ENCODE data around the gene CACNA2D4.

CACNA2D4 gene

DNA sequence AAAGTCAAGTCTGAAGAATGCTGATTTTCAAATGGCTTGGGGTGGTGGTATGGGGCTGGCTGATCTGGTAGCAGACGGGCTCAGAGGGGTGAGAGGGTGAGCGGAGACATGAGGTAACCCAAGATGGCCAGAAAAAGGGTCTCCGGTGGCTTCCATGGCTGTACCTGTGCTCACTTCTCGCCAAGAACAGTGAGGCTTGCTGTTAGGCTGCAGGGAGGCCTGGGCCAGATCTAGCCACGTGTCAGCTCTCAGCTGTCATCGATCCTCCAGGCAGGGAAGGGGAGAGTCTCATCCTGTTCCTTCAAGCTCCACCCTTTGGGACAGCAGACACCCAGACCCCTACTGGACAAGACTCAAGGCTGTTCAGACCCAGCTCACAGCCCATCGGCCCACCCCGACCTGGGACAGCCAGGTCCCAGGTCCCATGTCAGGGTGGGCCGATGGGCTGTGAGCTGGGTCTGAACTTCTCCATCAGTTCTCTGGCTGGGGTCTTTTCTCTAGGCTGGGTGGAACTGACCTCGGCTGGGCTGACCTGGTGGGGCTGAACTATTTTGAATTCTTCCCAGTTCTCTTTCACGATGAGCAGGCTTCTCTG, 89.0 kb downstream of the CACNA2D4 start:
- Histone ChIP-seq H3K27me3 (ENCODE audit: control insufficient read depth, insufficient read depth, low read length) (peaks cover 44% of the 10 kb centered on the region; the same call in 1 of the 2 replicates), H3K9ac (ENCODE audit: low read length) (no peak overlapping the region)

DNA sequence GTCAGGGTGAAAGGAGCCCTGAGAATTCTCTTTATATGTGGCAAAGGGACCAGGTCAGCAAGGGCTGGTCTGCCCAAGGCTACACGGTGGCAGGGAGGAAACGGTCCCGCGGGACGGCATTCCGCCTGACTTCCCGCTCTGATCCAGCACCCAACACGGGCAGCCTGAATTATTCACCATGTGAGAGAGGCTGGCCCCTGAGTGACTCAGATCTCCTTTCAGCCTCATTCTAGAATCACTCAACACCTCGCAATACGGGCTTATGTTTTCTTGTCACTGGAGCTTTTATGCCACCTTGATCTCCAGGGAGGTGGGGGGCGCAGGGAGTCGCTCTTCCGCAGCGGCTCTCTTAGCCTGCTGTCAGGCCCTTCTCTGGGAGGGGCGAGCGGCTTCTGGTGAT, 89.6 kb downstream of the CACNA2D4 start:
- H3K9me3 ChIP-seq (ENCODE audit: control insufficient read depth, insufficient read depth, low read depth, low read length): no peaks in the 10 kb centered on the region
- no peaks in the 10 kb centered on the region for H3K36me3 ChIP-seq (ENCODE audit: control insufficient read depth, insufficient read depth, low read length)
- H3K27me3 ChIP-seq (ENCODE audit: control insufficient read depth, insufficient read depth, low read length): peaks cover 39% of the 10 kb centered on the region; the same call in 1 of the 2 replicates
- H3K4me1 ChIP-seq (ENCODE audit: control insufficient read depth, insufficient read depth, low read length): peaks cover 3% of the 10 kb centered on the region; the same call in 1 of the 2 replicates
- H3K4me3 ChIP-seq (ENCODE audit: low read depth, low read length): no peak overlapping the region
- H3K27ac ChIP-seq (ENCODE audit: low read depth, low read length): no peak overlapping the region
- no peak overlapping the region for H3K9ac ChIP-seq (ENCODE audit: low read length)

More for the DNA sequence above, 89.0 kb downstream of the CACNA2D4 start:
- no peak overlapping the region for H3K27ac ChIP-seq (ENCODE audit: low read depth, low read length)
- no peaks in the 10 kb centered on the region for H3K36me3 ChIP-seq (ENCODE audit: control insufficient read depth, insufficient read depth, low read length)
- H3K9me3 ChIP-seq (ENCODE audit: control insufficient read depth, insufficient read depth, low read depth, low read length): no peaks in the 10 kb centered on the region
- H3K4me1 ChIP-seq (ENCODE audit: control insufficient read depth, insufficient read depth, low read length): peaks cover 3% of the 10 kb centered on the region; the same call in 1 of the 2 replicates
- H3K4me3 ChIP-seq (ENCODE audit: low read depth, low read length): no peak overlapping the region

DNA sequence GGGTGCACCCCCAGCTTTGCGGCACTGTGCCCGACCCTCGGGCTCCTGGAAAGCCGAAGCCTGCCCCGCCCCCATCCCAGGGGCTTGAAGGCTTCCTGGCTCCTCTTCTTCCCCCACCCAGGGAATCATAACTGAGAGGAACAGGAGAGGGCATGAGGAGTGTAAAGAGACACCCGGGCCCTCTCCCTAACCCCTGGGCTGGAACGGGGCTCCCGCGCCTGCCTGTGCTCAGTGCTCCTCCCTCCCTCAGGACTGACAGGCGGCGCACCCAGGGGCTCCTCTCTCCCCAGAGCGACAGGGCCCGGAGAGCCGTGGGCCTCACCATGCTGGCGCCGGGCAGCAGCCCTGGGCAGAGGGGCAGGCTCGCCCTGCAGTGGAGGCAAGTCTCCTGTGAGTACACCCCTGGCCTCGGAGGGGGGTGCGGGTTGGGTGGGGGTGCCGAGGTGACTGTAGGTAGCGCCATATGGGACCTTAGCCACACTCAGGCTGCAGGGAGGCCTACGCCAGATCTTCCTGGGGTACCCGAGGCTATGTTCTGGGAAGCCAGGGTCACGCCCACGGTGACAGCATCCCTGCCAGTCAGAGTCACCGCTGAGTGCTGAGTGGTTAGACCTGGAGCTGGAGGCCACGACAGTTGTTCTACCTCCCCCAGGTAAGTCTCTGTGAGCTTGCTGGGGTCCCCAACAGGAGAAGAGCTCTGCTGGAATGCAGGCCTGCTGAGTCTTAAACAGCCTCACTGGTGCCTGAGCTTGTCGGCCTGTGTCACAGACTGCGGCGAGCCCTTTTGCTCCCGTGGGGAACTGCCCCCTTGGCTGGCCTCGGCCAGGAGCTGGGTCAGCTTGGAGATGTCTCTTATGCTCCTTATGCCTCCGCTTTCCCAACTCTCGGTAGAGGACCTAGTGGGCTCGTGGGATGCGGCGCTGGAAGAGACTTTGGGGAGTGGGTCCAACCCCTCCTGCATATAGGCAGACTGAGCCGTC, 90.3 kb downstream of the CACNA2D4 start:
- H3K27ac ChIP-seq (ENCODE audit: low read depth, low read length): no peak overlapping the region
- H3K4me1 ChIP-seq (ENCODE audit: control insufficient read depth, insufficient read depth, low read length): peaks cover 3% of the 10 kb centered on the region; the same call in 1 of the 2 replicates
- no peaks in the 10 kb centered on the region for H3K9me3 ChIP-seq (ENCODE audit: control insufficient read depth, insufficient read depth, low read depth, low read length)
- no peak overlapping the region for H3K9ac ChIP-seq (ENCODE audit: low read length)
- no peak overlapping the region for H3K4me3 ChIP-seq (ENCODE audit: low read depth, low read length)
- peaks cover 35% of the 10 kb centered on the region; the same call in 1 of the 2 replicates for H3K27me3 ChIP-seq (ENCODE audit: control insufficient read depth, insufficient read depth, low read length)
- H3K36me3 ChIP-seq (ENCODE audit: control insufficient read depth, insufficient read depth, low read length): no peaks in the 10 kb centered on the region

DNA sequence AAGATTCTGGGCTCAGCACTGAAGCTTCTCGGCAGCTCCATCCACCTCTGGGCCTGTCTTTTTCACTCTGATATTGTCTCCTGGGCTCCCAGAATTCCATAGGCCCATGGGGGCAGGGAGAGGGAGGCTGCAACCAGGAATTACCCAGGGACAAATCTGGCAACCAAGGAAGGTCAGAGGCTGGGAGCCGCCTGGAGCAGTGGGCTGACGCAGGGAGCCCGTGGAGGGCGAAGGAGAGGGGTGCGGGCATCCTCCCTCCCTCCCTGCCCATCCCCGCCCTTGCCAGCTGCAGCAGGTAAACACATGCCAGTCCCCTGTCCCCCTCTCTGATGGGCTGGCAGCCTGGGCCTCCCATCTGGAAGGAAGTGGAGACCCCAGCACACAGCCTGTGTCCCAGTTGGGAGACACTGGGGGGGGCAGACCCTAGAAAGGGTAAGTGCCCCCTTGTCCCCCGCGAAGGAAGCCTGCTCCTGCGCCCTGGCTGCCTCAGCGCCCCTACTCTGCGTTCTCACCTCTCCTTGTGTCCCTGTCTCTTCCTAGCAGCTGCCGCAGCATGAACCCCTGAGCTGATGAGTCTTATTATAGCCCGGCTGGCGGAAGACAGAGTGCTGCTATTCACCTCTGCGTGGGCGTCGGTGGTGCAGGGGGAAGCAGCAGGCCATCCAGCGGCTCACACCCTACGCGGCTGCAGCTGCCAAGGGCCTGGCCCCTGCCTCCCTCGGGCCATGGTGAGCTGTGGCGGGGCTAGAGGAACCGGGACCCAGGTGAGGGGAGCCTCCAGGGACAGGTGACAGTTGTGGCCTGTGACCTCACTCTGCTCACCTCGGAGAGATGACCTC, 91.4 kb downstream of the CACNA2D4 start:
- H3K4me3 ChIP-seq (ENCODE audit: low read depth, low read length): no peak overlapping the region

DNA sequence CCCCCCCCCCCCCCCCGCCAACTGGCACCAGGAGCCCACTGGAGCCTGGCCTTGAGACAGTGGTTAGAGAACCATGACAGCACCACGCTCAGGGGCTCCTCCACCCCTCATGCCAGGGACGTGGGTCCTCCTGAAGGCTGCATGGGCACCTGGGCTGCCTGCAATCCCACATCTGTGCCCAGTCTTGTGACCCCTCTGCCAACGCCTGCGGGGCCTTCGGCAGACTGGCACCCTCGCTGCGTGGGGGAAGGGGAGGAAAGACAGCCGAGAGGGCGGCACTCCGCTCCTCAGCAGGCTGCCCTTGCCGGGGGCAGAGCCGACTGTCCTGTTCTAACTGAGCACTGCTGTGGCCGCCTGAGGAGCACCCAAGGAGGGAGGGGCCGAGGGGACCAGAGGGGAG, 92.1 kb downstream of the CACNA2D4 start:
- H3K4me1 ChIP-seq (ENCODE audit: control insufficient read depth, insufficient read depth, low read length): peaks cover 11% of the 10 kb centered on the region; the same call in 1 of the 2 replicates
- no peak overlapping the region for H3K27ac ChIP-seq (ENCODE audit: low read depth, low read length)
- H3K36me3 ChIP-seq (ENCODE audit: control insufficient read depth, insufficient read depth, low read length): no peaks in the 10 kb centered on the region
- H3K4me3 ChIP-seq (ENCODE audit: low read depth, low read length): no peak overlapping the region
- no peaks in the 10 kb centered on the region for H3K9me3 ChIP-seq (ENCODE audit: control insufficient read depth, insufficient read depth, low read depth, low read length)
- H3K9ac ChIP-seq (ENCODE audit: low read length): no peak overlapping the region
- peaks cover 39% of the 10 kb centered on the region for H3K27me3 ChIP-seq (ENCODE audit: control insufficient read depth, insufficient read depth, low read length)

More for the DNA sequence above, 91.4 kb downstream of the CACNA2D4 start:
- H3K9me3 ChIP-seq (ENCODE audit: control insufficient read depth, insufficient read depth, low read depth, low read length): no peaks in the 10 kb centered on the region
- H3K4me1 ChIP-seq (ENCODE audit: control insufficient read depth, insufficient read depth, low read length): peaks cover 5% of the 10 kb centered on the region; the same call in 1 of the 2 replicates
- no peak overlapping the region for H3K9ac ChIP-seq (ENCODE audit: low read length)
- H3K27ac ChIP-seq (ENCODE audit: low read depth, low read length): no peak overlapping the region
- peaks cover 39% of the 10 kb centered on the region; the same call in 1 of the 2 replicates for H3K27me3 ChIP-seq (ENCODE audit: control insufficient read depth, insufficient read depth, low read length)
- no peaks in the 10 kb centered on the region for H3K36me3 ChIP-seq (ENCODE audit: control insufficient read depth, insufficient read depth, low read length)

DNA sequence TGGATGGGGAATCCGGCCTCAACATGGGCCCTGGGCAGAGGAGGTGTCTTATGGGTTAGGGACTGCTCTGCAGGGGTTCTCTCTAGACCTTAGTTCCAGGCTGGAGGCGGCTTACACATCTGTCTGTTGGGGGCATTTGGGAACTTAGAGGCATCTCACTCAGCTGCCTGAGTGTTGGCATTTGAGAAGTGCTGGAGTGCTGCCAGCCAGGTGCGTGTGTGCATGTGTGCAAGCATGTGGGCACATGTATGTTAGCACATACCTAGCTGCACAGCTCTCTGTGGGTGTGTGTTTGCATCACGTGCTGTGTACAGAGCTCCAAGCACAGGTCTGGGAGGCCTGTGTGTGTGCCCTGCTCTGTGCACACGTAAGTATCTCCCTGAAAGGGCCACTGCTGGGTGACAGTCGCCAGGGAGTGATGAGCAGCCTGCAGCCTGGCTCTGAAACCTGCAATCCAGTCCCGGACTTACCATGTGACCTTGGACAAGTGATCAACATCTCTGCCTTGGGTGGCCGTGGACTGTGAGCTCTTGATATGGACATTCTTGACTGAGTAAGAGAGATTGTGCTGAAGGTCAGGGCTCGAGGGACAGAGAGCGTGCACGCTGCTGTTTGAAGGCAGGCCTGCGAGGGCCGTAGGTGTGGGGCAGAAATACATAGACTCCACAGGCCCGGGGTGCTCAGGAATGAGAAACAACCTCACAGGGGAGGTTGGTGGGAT, 92.9 kb downstream of the CACNA2D4 start:
- H3K27me3 ChIP-seq (ENCODE audit: control insufficient read depth, insufficient read depth, low read length): peaks cover 40% of the 10 kb centered on the region
- no peak overlapping the region for H3K4me3 ChIP-seq (ENCODE audit: low read depth, low read length)
- peaks cover 9% of the 10 kb centered on the region; the same call in 1 of the 2 replicates for H3K4me1 ChIP-seq (ENCODE audit: control insufficient read depth, insufficient read depth, low read length)
- no peak overlapping the region for H3K9ac ChIP-seq (ENCODE audit: low read length)
- no peak overlapping the region for H3K27ac ChIP-seq (ENCODE audit: low read depth, low read length)
- H3K36me3 ChIP-seq (ENCODE audit: control insufficient read depth, insufficient read depth, low read length): no peaks in the 10 kb centered on the region
- H3K9me3 ChIP-seq (ENCODE audit: control insufficient read depth, insufficient read depth, low read depth, low read length): no peaks in the 10 kb centered on the region

DNA sequence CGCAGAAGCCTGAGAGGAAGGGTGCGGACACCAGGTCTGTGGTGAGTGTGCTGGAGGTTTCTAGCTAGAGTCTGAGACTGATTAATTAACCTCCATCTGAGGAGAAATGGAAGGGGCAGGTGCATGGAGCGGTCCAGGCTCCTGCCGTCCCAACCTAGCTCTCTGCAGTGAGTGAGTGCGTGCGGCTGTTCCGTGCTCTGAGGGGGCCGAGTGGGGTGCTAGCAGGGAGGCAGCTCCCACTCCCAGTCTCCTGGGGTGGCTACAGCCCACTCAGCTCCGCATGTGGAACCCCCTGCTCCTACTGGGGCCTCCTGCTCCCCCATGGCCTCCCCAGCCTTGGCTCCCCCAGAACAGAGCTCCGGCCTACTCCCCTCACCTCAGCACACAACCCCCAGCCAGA, 95.2 kb downstream of the CACNA2D4 start:
- Histone ChIP-seq H3K36me3 (ENCODE audit: control insufficient read depth, insufficient read depth, low read length) (no peaks in the 10 kb centered on the region), H3K9ac (ENCODE audit: low read length) (no peak overlapping the region), H3K4me3 (ENCODE audit: low read depth, low read length) (no peak overlapping the region), H3K27ac (ENCODE audit: low read depth, low read length) (no peak overlapping the region), H3K4me1 (ENCODE audit: control insufficient read depth, insufficient read depth, low read length) (peaks cover 17% of the 10 kb centered on the region), H3K27me3 (ENCODE audit: control insufficient read depth, insufficient read depth, low read length) (peaks cover 46% of the 10 kb centered on the region), H3K9me3 (ENCODE audit: control insufficient read depth, insufficient read depth, low read depth, low read length) (no peaks in the 10 kb centered on the region)

DNA sequence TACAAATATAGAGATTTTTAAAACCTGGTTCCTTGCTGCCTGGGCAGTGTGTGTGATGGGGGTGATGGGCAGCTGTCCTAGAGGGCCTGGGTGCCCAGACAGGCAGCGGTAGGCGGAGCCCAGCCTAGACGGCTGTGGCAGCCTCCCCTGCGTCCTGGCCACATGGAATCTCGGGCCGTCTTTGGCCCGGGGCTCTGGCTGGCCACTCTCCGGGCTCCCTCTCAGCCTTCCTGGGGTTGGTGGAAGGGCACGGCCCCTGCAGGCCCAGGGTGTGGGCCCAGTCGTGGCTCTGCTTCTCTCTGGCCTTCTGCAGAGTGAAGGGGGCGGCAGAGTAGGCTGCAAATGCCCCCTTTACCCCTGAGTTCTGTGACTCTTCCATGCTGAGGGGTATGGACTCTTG, 95.8 kb downstream of the CACNA2D4 start:
- H3K4me3 ChIP-seq (ENCODE audit: low read depth, low read length): no peak overlapping the region

DNA sequence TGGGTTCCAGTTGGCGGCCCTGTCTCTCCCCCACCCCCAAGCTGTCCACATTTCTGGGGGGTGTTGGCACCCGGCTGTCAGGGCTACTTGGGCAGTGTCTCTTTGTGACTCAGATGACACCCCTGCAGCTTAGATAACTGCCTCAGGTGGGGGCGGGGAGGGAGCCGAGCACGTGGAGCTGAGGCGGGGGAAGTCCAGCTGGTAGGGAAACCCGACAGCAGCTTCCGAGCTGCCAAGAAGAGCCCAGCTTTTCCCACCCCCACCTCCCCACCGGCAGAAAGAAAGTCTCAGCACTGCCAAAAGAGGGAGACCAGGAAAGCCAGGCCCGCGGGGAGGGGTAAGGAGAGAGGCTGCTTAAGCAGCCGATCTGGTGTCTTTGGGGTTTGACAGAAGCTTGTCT, 96.6 kb downstream of the CACNA2D4 start:
- H3K36me3 ChIP-seq (ENCODE audit: control insufficient read depth, insufficient read depth, low read length): no peaks in the 10 kb centered on the region
- peaks cover 46% of the 10 kb centered on the region for H3K27me3 ChIP-seq (ENCODE audit: control insufficient read depth, insufficient read depth, low read length)
- H3K4me3 ChIP-seq (ENCODE audit: low read depth, low read length): no peak overlapping the region
- no peak overlapping the region for H3K9ac ChIP-seq (ENCODE audit: low read length)
- no peak overlapping the region for H3K27ac ChIP-seq (ENCODE audit: low read depth, low read length)
- peaks cover 5% of the 10 kb centered on the region for H3K9me3 ChIP-seq (ENCODE audit: control insufficient read depth, insufficient read depth, low read depth, low read length)
- H3K4me1 ChIP-seq (ENCODE audit: control insufficient read depth, insufficient read depth, low read length): peaks cover 17% of the 10 kb centered on the region

More for the DNA sequence above, 95.8 kb downstream of the CACNA2D4 start:
- Histone ChIP-seq H3K27ac (ENCODE audit: low read depth, low read length) (no peak overlapping the region), H3K36me3 (ENCODE audit: control insufficient read depth, insufficient read depth, low read length) (no peaks in the 10 kb centered on the region), H3K27me3 (ENCODE audit: control insufficient read depth, insufficient read depth, low read length) (peaks cover 46% of the 10 kb centered on the region), H3K4me1 (ENCODE audit: control insufficient read depth, insufficient read depth, low read length) (peaks cover 17% of the 10 kb centered on the region), H3K9me3 (ENCODE audit: control insufficient read depth, insufficient read depth, low read depth, low read length) (no peaks in the 10 kb centered on the region), H3K9ac (ENCODE audit: low read length) (no peak overlapping the region)

DNA sequence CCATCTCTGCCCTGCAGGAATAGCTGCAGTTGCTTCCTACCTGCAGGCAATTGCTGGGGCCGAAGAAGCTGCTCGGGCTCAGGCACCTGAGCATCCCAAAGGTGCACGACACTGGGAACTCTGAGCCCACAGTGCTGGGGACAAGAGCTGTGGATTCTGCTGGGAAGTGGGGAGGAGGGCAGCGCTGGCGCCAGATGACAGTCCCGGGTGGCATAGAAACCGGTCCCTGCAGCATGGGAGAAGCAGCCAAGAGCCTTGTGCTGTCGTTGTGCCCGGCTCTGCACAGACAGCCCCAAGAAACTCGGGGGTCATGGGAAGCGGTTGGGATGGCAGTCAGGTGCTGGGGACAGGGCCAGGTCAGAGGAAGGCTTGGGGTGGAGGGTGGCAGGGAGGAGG, 97.6 kb downstream of the CACNA2D4 start:
- Histone ChIP-seq H3K9me3 (ENCODE audit: control insufficient read depth, insufficient read depth, low read depth, low read length) (peaks cover 8% of the 10 kb centered on the region), H3K27ac (ENCODE audit: low read depth, low read length) (no peak overlapping the region), H3K4me1 (ENCODE audit: control insufficient read depth, insufficient read depth, low read length) (peaks cover 17% of the 10 kb centered on the region), H3K27me3 (ENCODE audit: control insufficient read depth, insufficient read depth, low read length) (peaks cover 48% of the 10 kb centered on the region), H3K36me3 (ENCODE audit: control insufficient read depth, insufficient read depth, low read length) (no peaks in the 10 kb centered on the region), H3K9ac (ENCODE audit: low read length) (no peak overlapping the region), H3K4me3 (ENCODE audit: low read depth, low read length) (no peak overlapping the region)

All from HUES6 (cell line).